Esophagus (tissue), 2 donors: ENCODE results near the gene ZFX. TPM values are rescaled to one million over a fixed set of nuclear protein-coding genes. Genes with fewer than 3 reads are reported as not detected.

ENCODE experiments used
- H3K27ac ChIP-seq, 2 donors: one replicate each; pipeline ENCODE4 v1.5.1; 2013; ENCODE audit warnings: low read depth in 2 of 2, mild to moderate bottlenecking in 2 of 2, inconsistent platforms in 1 of 2, low read length in 1 of 2, moderate library complexity in 1 of 2
- H3K27me3 ChIP-seq, 2 donors: one replicate each; pipeline ENCODE4 v1.6.1; 2013; ENCODE audit warnings: low read length in 2 of 2, control low read depth in 1 of 2, mild to moderate bottlenecking in 1 of 2; ENCODE audit not compliant: insufficient read depth in 2 of 2, control insufficient read depth in 1 of 2
- H3K36me3 ChIP-seq, 2 donors: one replicate each; pipeline ENCODE4 v1.6.1; 2013; ENCODE audit warnings: low read length in 1 of 2; ENCODE audit not compliant: control insufficient read depth in 2 of 2, insufficient read depth in 2 of 2
- H3K4me1 ChIP-seq, 2 donors: one replicate each; pipeline ENCODE4 v1.6.1; 2013; ENCODE audit warnings: low read length in 1 of 2; ENCODE audit not compliant: control insufficient read depth in 2 of 2, insufficient read depth in 2 of 2
- H3K4me3 ChIP-seq, 2 donors: one replicate each; pipeline ENCODE4 v1.5.1; 2013; ENCODE audit warnings: low read length in 2 of 2, mild to moderate bottlenecking in 2 of 2, low read depth in 1 of 2, moderate library complexity in 1 of 2
- H3K9me3 ChIP-seq, 2 donors: one replicate each; pipeline ENCODE4 v1.6.1; 2013; ENCODE audit warnings: mild to moderate bottlenecking in 2 of 2, low read depth in 1 of 2, low read length in 1 of 2, moderate library complexity in 1 of 2; ENCODE audit not compliant: control insufficient read depth in 2 of 2, insufficient read depth in 1 of 2
- WGBS, 2 donors: extraction: QIAGEN DNeasy Blood & Tissue Kit; methylation state at CpG; one replicate each; pipeline ENCODE4 v1.1.7; 2013; 5-methylcytosine and 5-hydroxymethylcytosine counted together
- polyA plus RNA-seq, 2 donors: library from polyadenylated mRNA; stranded (reverse); fragments of 200-250 nt; gene quantifications; one replicate each; pipeline ENCODE4 v1.2.3, GENCODE V29; 2013
- donor health status: healthy with polysubstance abuse.
- donor health status: Bipolar disorder and iron deficiency.

The ZFX gene
- polyA plus RNA-seq, 2 donors, result 4.0 to 5.2 TPM

- 55 to 67% methylated on average over 5 of the region's 5 CpGs for WGBS, 2 donors
- H3K9me3 ChIP-seq, result no peaks in the 10 kb centered on the region
- peaks cover 0 to 5% of the 10 kb centered on the region in 2 donors for H3K4me1 ChIP-seq
- no peak overlapping the region for H3K27ac ChIP-seq
- H3K27me3 ChIP-seq, result no peaks in the 10 kb centered on the region
- no peak overlapping the region for H3K4me3 ChIP-seq
- H3K36me3 ChIP-seq, result no peaks in the 10 kb centered on the region
Measured at GRCh38 chrX:24243188-24243587, 93.7 kb downstream of the ZFX start.

DNA sequence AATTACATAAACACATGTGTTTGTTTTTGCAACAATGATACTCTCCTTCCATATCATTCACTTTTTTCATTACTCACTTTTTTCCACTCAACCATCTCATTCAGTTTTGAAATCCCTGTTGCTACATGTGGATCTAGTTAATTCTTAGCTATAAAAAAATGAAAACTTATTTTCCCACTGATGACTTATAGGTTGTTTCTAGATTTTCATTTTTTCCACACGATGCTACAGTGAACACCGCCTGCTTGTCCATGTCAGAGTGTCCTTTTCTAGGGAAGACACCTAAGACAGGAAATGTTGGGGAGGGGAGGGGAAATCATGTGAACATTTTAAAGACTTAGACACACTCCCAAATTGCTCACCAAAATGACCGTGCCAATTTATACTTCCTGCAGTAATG lies 94.2 kb downstream of the ZFX start:
- Histone ChIP-seq H3K36me3 (no peaks in the 10 kb centered on the region), H3K4me1 (peaks cover 0 to 5% of the 10 kb centered on the region in 2 donors), H3K27me3 (no peaks in the 10 kb centered on the region), H3K9me3 (no peaks in the 10 kb centered on the region), H3K4me3 (no peak overlapping the region), H3K27ac (no peak overlapping the region)
- 38 to 49% methylated on average over 3 of the region's 3 CpGs for WGBS, 2 donors

DNA sequence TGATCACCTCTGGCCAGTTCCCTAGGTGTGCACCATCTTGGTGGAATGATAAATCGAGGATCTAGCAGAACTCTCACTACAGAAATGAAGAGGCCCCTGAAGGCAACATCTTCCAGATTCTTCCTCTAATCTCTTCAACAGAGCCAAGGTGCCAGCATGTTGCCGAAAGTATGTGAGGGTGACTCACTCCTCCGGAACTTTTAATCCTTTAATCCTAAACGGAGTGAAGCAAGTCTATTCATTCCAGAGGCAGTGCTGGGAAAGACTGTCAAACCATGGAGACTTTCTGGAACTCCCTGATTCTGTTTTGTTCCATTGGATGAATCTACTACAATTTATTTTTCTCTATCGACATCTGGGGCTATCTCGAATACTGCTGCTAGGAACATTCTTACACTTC lies 95.7 kb downstream of the ZFX start:
- Histone ChIP-seq H3K27me3 (no peaks in the 10 kb centered on the region), H3K4me3 (no peak overlapping the region), H3K27ac (peak overlapping the region in 1 of 2 donors; percentile 42), H3K36me3 (no peaks in the 10 kb centered on the region), H3K4me1 (peaks cover 0 to 5% of the 10 kb centered on the region in 2 donors), H3K9me3 (no peaks in the 10 kb centered on the region)
- WGBS, 2 donors, result 30 to 37% methylated on average over 6 of the region's 6 CpGs

DNA sequence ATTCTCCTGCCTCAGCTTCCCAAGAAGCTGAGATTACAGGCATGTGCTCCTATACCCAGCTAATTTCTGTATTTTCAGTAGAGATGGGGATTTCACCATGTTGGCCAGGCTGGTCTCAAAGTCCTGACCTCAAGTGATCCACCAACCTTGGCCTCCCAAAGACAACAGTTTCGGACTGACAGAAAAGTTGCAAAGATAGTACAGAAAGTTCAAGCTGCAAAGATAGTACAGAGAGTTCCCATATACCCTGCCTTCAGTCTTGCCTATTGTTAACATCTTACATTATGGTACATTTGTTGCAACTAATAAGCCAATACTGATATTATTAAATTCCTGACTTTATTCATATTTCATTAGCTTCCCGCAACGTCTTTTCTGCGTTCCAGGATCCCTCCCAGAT lies 98.5 kb downstream of the ZFX start:
- no peak overlapping the region for H3K27ac ChIP-seq
- H3K9me3 ChIP-seq, result no peaks in the 10 kb centered on the region
- WGBS, 2 donors, result 88 to 94% methylated on average over 4 of the region's 4 CpGs
- H3K27me3 ChIP-seq, result peaks cover 0 to 2% of the 10 kb centered on the region in 2 donors
- no peaks in the 10 kb centered on the region for H3K36me3 ChIP-seq
- no peak overlapping the region for H3K4me3 ChIP-seq
- peaks cover 0 to 5% of the 10 kb centered on the region in 2 donors for H3K4me1 ChIP-seq

DNA sequence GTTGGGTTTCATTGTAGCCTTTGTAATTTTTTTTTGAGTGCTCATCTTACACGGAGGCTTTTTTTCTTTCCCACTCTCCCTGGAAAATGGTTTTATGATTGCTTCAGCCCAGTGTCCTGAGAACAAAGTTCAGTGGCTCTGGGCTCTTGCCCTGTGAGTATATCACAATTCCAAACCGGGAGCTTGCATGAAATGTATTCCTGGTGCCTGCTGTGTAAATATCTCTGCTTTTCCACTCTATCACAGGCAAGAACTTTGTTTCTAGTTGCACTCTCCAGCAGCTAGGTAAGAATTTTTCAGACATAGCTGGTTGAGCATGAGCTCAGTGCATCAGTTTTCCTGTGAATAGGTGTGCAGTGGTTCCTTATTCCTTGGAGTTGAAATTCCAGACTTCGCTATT lies 103.5 kb downstream of the ZFX start:
- WGBS, 2 donors, result 61 to 75% methylated on average over 3 of the region's 3 CpGs
- Histone ChIP-seq H3K4me1 (no peaks in the 10 kb centered on the region), H3K9me3 (no peaks in the 10 kb centered on the region), H3K36me3 (no peaks in the 10 kb centered on the region), H3K4me3 (no peak overlapping the region), H3K27me3 (peaks cover 0 to 3% of the 10 kb centered on the region in 2 donors), H3K27ac (no peak overlapping the region)

GRCh38 chrX:24253469-24253868 lies 103.9 kb downstream of the ZFX start:
- Histone ChIP-seq H3K4me3 (no peak overlapping the region), H3K36me3 (no peaks in the 10 kb centered on the region), H3K27me3 (peaks cover 0 to 3% of the 10 kb centered on the region in 2 donors), H3K27ac (no peak overlapping the region), H3K4me1 (no peaks in the 10 kb centered on the region), H3K9me3 (no peaks in the 10 kb centered on the region)
- 39 to 67% methylated on average over 1 of the region's 1 CpG for WGBS, 2 donors

- Histone ChIP-seq H3K4me3 (no peak overlapping the region), H3K9me3 (no peaks in the 10 kb centered on the region), H3K4me1 (no peaks in the 10 kb centered on the region), H3K27me3 (peaks cover 0 to 3% of the 10 kb centered on the region in 2 donors), H3K36me3 (no peaks in the 10 kb centered on the region), H3K27ac (no peak overlapping the region)
- WGBS, 2 donors, result 61 to 91% methylated on average over 1 of the region's 1 CpG
Measured at GRCh38 chrX:24257011-24257410, 107.5 kb downstream of the ZFX start.

GRCh38 chrX:24259544-24260240 lies 110.2 kb downstream of the ZFX start:
- Histone ChIP-seq H3K4me1 (no peaks in the 10 kb centered on the region), H3K36me3 (no peaks in the 10 kb centered on the region), H3K27me3 (peaks cover 0 to 5% of the 10 kb centered on the region in 2 donors), H3K4me3 (no peak overlapping the region), H3K9me3 (no peaks in the 10 kb centered on the region), H3K27ac (no peak overlapping the region)
- 70% methylated on average over 9 of the region's 9 CpGs for WGBS, 2 donors

- H3K27me3 ChIP-seq, result peaks cover 0 to 5% of the 10 kb centered on the region in 2 donors
- no peaks in the 10 kb centered on the region for H3K36me3 ChIP-seq
- peak overlapping the region in 1 of 2 donors; percentile 19 for H3K27ac ChIP-seq
- H3K4me3 ChIP-seq, result no peak overlapping the region
- H3K9me3 ChIP-seq, result no peaks in the 10 kb centered on the region
- 57 to 60% methylated on average over 10 of the region's 10 CpGs for WGBS, 2 donors
- H3K4me1 ChIP-seq, result no peaks in the 10 kb centered on the region
Measured at GRCh38 chrX:24260842-24261550, 111.5 kb downstream of the ZFX start.

- peaks cover 0 to 5% of the 10 kb centered on the region in 2 donors for H3K27me3 ChIP-seq
- no peak overlapping the region for H3K4me3 ChIP-seq
- H3K9me3 ChIP-seq, result no peaks in the 10 kb centered on the region
- H3K27ac ChIP-seq, result no peak overlapping the region
- H3K36me3 ChIP-seq, result no peaks in the 10 kb centered on the region
- 92 to 96% methylated on average over 3 of the region's 3 CpGs for WGBS, 2 donors
- no peaks in the 10 kb centered on the region for H3K4me1 ChIP-seq
Measured at GRCh38 chrX:24262309-24262708, 112.8 kb downstream of the ZFX start.
